ENCODE results near the gene KCNG2.

KCNG2 gene

DNA sequence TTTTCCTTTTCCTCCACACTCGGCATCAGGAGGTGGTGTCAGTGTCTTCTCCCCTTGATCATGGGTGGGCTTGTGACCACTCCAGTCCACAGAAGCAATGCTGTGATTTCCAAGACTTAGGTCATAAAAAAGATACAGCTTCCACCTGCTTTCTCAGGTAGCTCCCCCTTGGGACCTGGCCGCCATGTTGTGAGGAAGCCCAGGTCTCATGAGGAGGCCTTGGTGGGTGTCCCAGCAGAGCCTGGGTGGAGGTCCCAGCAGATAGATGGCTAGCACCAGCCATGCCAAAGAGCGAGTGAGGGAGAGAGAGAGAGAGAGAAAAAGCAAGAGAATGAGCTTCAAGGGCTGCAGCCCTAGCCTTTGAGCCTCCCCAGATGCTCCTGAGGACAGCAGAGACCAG is 137.8 kb downstream of the KCNG2 start:
- Histone ChIP-seq H3K4me1 (peaks cover 23% of the 10 kb centered on the region), H3K36me3 (peaks cover 94% of the 10 kb centered on the region), H3K27me3 (no peaks in the 10 kb centered on the region), H3K27ac (no peak overlapping the region), H3K4me3 (no peak overlapping the region), H3K4me2 (no peak overlapping the region), H4K20me1 (peaks cover 88% of the 10 kb centered on the region), H3K9ac (no peak overlapping the region), H3K9me3 (peaks cover 55% of the 10 kb centered on the region)
- no peak for TF ChIP-seq Cebpa-rat (IDR thresholded peaks at IDR 0.05)

GRCh38 chr18:79935925-79936324 is 138.2 kb downstream of the KCNG2 start:
- TF ChIP-seq Cebpa-rat (IDR thresholded peaks at IDR 0.05), result no peak
- H3K4me2 ChIP-seq, result no peak overlapping the region
- peaks cover 54% of the 10 kb centered on the region for H3K9me3 ChIP-seq
- H3K36me3 ChIP-seq, result peaks cover 95% of the 10 kb centered on the region
- H3K4me3 ChIP-seq, result no peak overlapping the region
- peaks cover 92% of the 10 kb centered on the region for H4K20me1 ChIP-seq
- H3K9ac ChIP-seq, result no peak overlapping the region
- H3K27me3 ChIP-seq, result no peaks in the 10 kb centered on the region
- H3K4me1 ChIP-seq, result peaks cover 23% of the 10 kb centered on the region
- no peak overlapping the region for H3K27ac ChIP-seq

DNA sequence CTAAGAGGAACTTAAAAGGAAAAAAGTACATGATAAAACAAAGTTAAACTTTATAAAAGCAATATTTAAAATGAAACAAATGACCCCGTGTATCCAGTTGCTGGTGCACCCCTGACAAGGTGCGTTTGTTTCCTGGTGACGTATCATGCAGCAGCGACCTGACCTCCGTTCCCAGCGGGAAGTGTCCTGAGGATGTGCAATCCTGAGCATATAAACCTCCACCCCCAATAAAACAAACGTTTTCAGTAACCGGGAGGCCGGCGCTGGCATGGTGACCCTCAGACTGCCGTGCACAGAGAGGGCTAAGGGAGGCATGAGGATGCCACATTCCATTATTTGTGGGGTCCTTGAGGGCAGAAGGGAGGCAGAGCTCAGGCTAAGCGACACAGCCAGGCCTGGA is 138.9 kb downstream of the KCNG2 start:
- peaks cover 94% of the 10 kb centered on the region for H4K20me1 ChIP-seq
- TF ChIP-seq Cebpa-rat (IDR thresholded peaks at IDR 0.05), result no peak
- peaks cover 95% of the 10 kb centered on the region for H3K36me3 ChIP-seq
- no peak overlapping the region for H3K27ac ChIP-seq
- H3K9me3 ChIP-seq, result peaks cover 46% of the 10 kb centered on the region
- H3K4me1 ChIP-seq, result peaks cover 23% of the 10 kb centered on the region
- no peak overlapping the region for H3K9ac ChIP-seq
- H3K4me3 ChIP-seq, result no peak overlapping the region
- no peaks in the 10 kb centered on the region for H3K27me3 ChIP-seq
- H3K4me2 ChIP-seq, result no peak overlapping the region

DNA sequence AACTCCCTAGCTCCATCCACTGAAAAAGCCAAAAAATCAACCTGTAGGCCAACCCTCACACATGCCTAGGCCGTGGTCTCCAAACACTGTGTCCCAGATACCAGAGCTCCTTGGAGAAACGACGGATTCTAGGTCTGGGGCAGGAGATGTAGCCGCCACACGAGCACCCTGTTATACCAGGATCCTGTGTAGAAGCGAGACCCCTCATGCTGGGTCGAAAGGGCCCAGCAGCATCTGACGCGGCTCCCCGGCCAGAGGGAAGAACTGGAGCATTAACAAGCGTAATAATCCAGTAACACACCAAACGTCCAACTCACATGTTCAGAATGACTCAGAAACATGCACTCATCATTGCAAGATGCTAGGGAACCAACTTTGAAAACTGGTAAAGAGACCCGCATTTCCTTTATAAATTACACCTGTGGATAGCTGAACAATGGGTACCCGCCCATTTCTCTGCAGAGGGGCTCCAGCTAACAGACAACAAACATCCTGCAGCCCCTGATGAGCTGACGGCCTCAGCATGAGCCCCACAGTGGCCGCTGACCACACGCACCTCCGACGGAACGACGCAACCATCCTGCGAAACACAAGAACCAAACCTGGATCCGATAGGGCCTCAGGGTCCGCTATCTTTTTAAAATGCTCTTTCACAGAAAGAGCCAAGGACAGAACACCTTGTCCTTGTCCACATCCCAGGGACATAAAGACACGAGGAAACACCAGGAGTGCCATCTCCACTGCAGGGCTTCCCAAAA is 139.5 kb downstream of the KCNG2 start:
- Histone ChIP-seq H3K27ac (no peak overlapping the region), H3K4me3 (no peak overlapping the region), H3K27me3 (no peaks in the 10 kb centered on the region), H3K9me3 (peaks cover 40% of the 10 kb centered on the region), H3K9ac (no peak overlapping the region), H3K4me1 (peaks cover 23% of the 10 kb centered on the region), H4K20me1 (peaks cover 97% of the 10 kb centered on the region), H3K36me3 (peaks cover 96% of the 10 kb centered on the region), H3K4me2 (no peak overlapping the region)
- TF ChIP-seq Cebpa-rat (IDR thresholded peaks at IDR 0.05), result no peak

DNA sequence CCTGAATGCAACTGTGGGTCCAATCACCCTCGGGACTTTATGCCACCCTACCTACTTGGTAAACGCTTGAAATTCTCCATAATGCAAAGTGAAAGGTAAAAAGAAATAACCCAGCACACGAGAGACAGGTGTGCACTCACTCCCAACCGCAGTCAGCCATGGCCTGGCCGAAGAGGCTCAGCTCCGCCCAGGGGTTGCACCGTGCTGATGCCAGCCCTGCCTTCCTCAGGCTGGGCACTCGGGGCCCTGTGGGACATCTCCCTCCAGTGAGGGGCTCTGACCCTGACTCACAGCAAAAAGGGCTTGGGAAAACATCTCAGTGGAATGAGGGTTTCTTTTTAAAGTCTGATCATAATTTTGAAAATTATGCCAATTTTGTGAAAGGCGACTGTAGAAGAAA is 140.5 kb downstream of the KCNG2 start:
- Histone ChIP-seq H4K20me1 (peaks cover 100% of the 10 kb centered on the region), H3K9ac (no peak overlapping the region), H3K9me3 (peaks cover 31% of the 10 kb centered on the region), H3K27me3 (no peaks in the 10 kb centered on the region), H3K36me3 (peaks cover 99% of the 10 kb centered on the region), H3K27ac (no peak overlapping the region), H3K4me3 (no peak overlapping the region), H3K4me2 (no peak overlapping the region), H3K4me1 (peaks cover 23% of the 10 kb centered on the region)
- TF ChIP-seq Cebpa-rat (IDR thresholded peaks at IDR 0.05), result no peak

- Histone ChIP-seq H3K4me2 (no peak overlapping the region), H3K36me3 (peaks cover 99% of the 10 kb centered on the region), H3K9me3 (peaks cover 23% of the 10 kb centered on the region), H4K20me1 (peaks cover 100% of the 10 kb centered on the region), H3K9ac (no peak overlapping the region), H3K27ac (no peak overlapping the region), H3K4me3 (no peak overlapping the region), H3K4me1 (peaks cover 26% of the 10 kb centered on the region), H3K27me3 (no peaks in the 10 kb centered on the region)
- TF ChIP-seq Cebpa-rat (IDR thresholded peaks at IDR 0.05), result no peak
Measured at GRCh38 chr18:79939096-79939495, 141.4 kb downstream of the KCNG2 start.

- peaks cover 97% of the 10 kb centered on the region for H3K36me3 ChIP-seq
- H3K27ac ChIP-seq, result no peak overlapping the region
- peaks cover 23% of the 10 kb centered on the region for H3K9me3 ChIP-seq
- no peaks in the 10 kb centered on the region for H3K27me3 ChIP-seq
- no peak for TF ChIP-seq Cebpa-rat (IDR thresholded peaks at IDR 0.05)
- no peak overlapping the region for H3K9ac ChIP-seq
- peaks cover 26% of the 10 kb centered on the region for H3K4me1 ChIP-seq
- no peak overlapping the region for H3K4me3 ChIP-seq
- H3K4me2 ChIP-seq, result no peak overlapping the region
- peaks cover 100% of the 10 kb centered on the region for H4K20me1 ChIP-seq
Measured at GRCh38 chr18:79940126-79940813, 142.5 kb downstream of the KCNG2 start.

DNA sequence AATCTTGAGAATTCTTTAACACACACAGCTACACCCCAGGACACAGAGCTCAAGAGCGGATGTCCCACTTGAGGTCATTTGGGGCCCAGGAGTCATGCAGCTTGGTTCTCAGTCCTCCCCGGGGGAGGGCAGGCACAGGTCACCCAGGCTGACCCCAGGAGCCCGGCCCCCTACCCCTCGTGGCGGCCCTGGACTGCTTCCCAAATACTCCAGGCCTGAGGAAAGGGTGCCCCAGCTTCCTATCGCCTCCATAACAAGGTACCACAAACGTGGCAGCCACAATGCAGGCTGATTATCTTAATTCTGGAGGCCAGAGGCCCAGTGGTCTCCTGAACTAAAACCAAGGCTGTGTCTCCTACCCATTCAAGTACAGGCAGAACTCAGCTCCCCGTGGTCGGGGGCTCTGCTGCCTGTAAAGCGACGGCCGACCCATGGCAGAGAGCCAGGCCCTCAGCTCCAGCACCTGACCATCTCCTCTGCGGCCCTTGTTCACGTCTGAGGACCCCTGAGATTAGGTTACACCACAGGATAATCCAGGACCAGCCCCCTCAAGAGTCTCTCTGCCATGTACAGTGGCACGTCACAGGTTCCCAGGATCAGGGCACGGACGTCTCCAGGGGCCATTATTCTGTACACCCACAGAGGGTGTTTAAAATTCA is 143.2 kb downstream of the KCNG2 start:
- Histone ChIP-seq H3K36me3 (peaks cover 97% of the 10 kb centered on the region), H3K4me3 (no peak overlapping the region), H3K9ac (no peak overlapping the region), H3K4me1 (peaks cover 26% of the 10 kb centered on the region), H3K27ac (no peak overlapping the region), H3K4me2 (no peak overlapping the region), H3K27me3 (no peaks in the 10 kb centered on the region), H4K20me1 (peaks cover 100% of the 10 kb centered on the region), H3K9me3 (peaks cover 23% of the 10 kb centered on the region)
- no peak for TF ChIP-seq Cebpa-rat (IDR thresholded peaks at IDR 0.05)

DNA sequence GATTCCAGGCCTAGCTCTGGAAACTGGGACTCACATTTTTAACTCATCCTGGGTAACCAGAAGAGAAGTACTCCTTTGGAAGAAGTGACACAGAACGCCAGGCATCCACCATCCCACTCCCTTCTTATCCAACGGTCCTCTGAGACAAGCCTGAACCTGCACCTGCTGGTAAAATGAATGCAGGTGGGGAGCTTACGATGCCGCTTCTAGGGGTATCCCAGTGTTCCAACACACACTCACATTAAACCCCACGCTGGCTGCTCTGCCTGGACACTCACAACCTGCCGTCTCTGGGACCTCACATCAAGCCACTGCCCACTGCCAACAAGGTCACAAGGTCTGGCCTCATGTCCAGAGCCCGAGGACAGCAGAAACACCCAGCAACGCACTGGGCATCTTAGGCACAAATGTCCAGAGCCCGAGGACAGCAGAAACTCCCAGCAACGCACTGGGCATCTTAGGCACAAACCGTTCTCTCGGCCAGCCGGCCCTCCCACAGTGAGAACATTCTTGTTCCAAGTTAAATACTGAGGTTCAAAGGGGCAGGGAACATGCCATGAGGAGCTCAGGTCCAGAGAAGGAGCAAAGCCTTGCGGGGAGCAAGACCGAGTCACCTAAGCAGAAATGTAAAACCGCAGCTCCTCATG is 143.9 kb downstream of the KCNG2 start:
- H3K4me1 ChIP-seq, result peaks cover 31% of the 10 kb centered on the region
- H3K9ac ChIP-seq, result no peak overlapping the region
- H3K4me3 ChIP-seq, result no peak overlapping the region
- peaks cover 97% of the 10 kb centered on the region for H3K36me3 ChIP-seq
- H3K4me2 ChIP-seq, result no peak overlapping the region
- H3K9me3 ChIP-seq, result peaks cover 23% of the 10 kb centered on the region
- no peak overlapping the region for H3K27ac ChIP-seq
- no peak for TF ChIP-seq Cebpa-rat (IDR thresholded peaks at IDR 0.05)
- H4K20me1 ChIP-seq, result peaks cover 100% of the 10 kb centered on the region
- H3K27me3 ChIP-seq, result no peaks in the 10 kb centered on the region

Measured in BLaER1 (cell line).